SH-SY5Y (cell line): Measurements from ENCODE around the gene CELSR1.

Experiments
- GATA2 ChIP-seq: IDR thresholded peaks from 2 replicates; pipeline ENCODE4 v1.6.1; 2011; ENCODE audit warnings: mild to moderate bottlenecking, low read depth, low read length
- GATA3 ChIP-seq: IDR thresholded peaks from 2 replicates; pipeline ENCODE4 v1.6.1; 2011; ENCODE audit warnings: low read depth, mild to moderate bottlenecking, low read length, moderate library complexity

DNA sequence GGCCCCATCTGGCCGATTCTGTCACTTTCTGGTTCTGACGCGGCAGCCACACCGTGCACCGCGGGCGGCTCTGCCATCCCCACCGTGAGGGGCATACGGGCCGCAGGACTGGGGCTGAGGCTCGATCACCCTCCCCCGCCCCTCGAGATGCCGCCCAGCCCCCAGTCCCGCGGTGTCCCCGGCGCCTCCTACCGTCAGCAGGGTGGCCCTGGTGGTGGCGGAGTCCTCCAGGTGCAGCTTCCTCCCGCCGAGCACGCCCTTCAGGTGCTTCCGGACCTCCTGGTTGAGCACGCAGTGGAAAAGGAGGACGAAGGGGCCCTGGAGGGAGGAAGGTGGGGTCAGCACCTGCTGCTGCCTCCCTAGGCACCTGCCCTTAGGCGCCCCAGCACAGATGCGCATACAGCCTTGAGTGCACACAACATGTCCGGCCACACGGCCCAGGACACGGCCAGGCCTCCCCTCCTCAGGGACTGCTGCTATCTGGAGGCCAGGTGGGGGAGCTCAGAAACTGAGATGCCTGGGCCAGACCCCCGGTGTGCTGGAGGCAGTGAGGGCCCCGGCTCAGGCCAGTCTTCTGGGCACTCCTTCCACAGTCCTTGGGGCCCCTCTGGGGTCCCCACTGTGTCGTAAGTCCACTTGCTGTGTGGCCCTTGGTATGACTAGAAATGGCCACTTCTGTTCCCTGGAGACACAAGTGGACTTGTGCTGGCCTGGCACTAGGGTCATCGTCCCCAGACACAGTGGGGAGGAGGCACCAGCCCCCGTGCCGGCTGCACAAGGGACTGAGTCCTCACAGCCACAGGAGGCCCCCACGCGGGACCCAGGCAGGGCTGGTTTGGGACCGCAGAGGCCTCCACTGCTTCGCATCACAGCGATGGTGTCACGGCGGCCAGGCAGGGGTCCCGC lies 170.4 kb downstream of the CELSR1 start:
- no peak for TF ChIP-seq GATA2
- no peak for TF ChIP-seq GATA3
